IMR-90 (cell line): Measurements from ENCODE around the gene CTNNA1. TPM values are rescaled to one million over a fixed set of nuclear protein-coding genes. Genes with fewer than 3 reads are reported as not detected.

Experiments used
- ATAC-seq: fragments of 200-7000 bp; cut with Tn5 transposase; 2 replicates; pipeline ENCODE4 v1.9.1; 2020; ENCODE audit warnings: low read depth, mild to moderate bottlenecking, moderate library complexity
- BruUV-seq: library from RNA; stranded (reverse); fragments of 400-500 nt; replicated peaks from 2 replicates; lab custom pipeline; 2021; lab: Mats Ljungman, UMichigan
- CTCF ChIA-PET: fragments of 300-600 bp; formaldehyde crosslinking; extraction: SDS; loops from one replicate; lab custom pipeline; 2021; ENCODE audit warnings: antibody characterized with exemption; lab: Yijun Ruan, JAX
- POLR2A ChIA-PET: fragments of 300-600 bp; sonication (Branson Sonifier 250); formaldehyde crosslinking; loops from one replicate; lab custom pipeline; 2022; ENCODE audit warnings: antibody characterized with exemption; ENCODE audit not compliant: unreplicated experiment; lab: Charles Lee
- DNase-seq: peaks from one replicate; pipeline ENCODE4 v3.0.0; 2013
- H2AFZ ChIP-seq: replicated peaks from 2 replicates; pipeline ENCODE3; 2013; ENCODE audit warnings: low read length, mild to moderate bottlenecking; ENCODE audit not compliant: poor library complexity
- H2AK5ac ChIP-seq: 2 replicates; pipeline ENCODE4 v1.6.1; 2013; ENCODE audit warnings: low read depth, low read length, inconsistent platforms
- H2AK9ac ChIP-seq: replicated peaks from 2 replicates; pipeline ENCODE3; 2013; ENCODE audit warnings: mild to moderate bottlenecking, low read depth, low read length, moderate library complexity; ENCODE audit not compliant: poor library complexity
- H2BK120ac ChIP-seq: 2 replicates; pipeline ENCODE4 v1.6.1; 2013; ENCODE audit warnings: low read depth, low read length, inconsistent platforms
- H2BK15ac ChIP-seq: 3 replicates; pipeline ENCODE4 v1.6.1; 2013; ENCODE audit warnings: low read depth, low read length, inconsistent platforms
- H2BK20ac ChIP-seq: 2 replicates; pipeline ENCODE4 v1.6.1; 2013; ENCODE audit warnings: low read depth, mild to moderate bottlenecking, inconsistent platforms, low read length, moderate library complexity
- H2BK5ac ChIP-seq: 2 replicates; pipeline ENCODE4 v1.6.1; 2013; ENCODE audit warnings: mild to moderate bottlenecking, low read depth, low read length, inconsistent platforms; ENCODE audit not compliant: poor library complexity, severe bottlenecking
- H3K14ac ChIP-seq: replicated peaks from 2 replicates; pipeline ENCODE4 v1.6.1; 2013; ENCODE audit warnings: low read depth, low read length, inconsistent platforms
- H3K18ac ChIP-seq: 2 replicates; pipeline ENCODE4 v1.6.1; 2013; ENCODE audit warnings: low read depth, low read length, control low read depth
- H3K23ac ChIP-seq: 2 replicates; pipeline ENCODE4 v1.6.1; 2013; ENCODE audit warnings: low read depth, low read length, inconsistent platforms
- H3K27ac ChIP-seq: 2 replicates; pipeline ENCODE4 v1.5.1; 2013; ENCODE audit warnings: mild to moderate bottlenecking, control low read depth, low read length; ENCODE audit not compliant: insufficient read depth
- H3K27me3 ChIP-seq: 2 replicates; pipeline ENCODE4 v1.6.1; 2013; ENCODE audit warnings: low read length; ENCODE audit not compliant: control insufficient read depth, insufficient read depth
- H3K36me3 ChIP-seq: 2 replicates; pipeline ENCODE4 v1.6.1; 2013; ENCODE audit warnings: low read length, mixed read lengths; ENCODE audit not compliant: control insufficient read depth, insufficient read depth
- H3K4ac ChIP-seq: 2 replicates; pipeline ENCODE4 v1.6.1; 2013; ENCODE audit warnings: low read depth, low read length, inconsistent platforms
- H3K4me1 ChIP-seq: 2 replicates; pipeline ENCODE4 v1.6.1; 2013; ENCODE audit warnings: low read length, mixed read lengths; ENCODE audit not compliant: control insufficient read depth, insufficient read depth
- H3K4me2 ChIP-seq: 2 replicates; pipeline ENCODE4 v1.6.1; 2013; ENCODE audit warnings: low read depth, mild to moderate bottlenecking, control low read depth, low read length, moderate library complexity
- H3K4me3 ChIP-seq: 2 replicates; pipeline ENCODE4 v1.5.1; 2013; ENCODE audit warnings: low read depth, mild to moderate bottlenecking, control low read depth, low read length, moderate library complexity; ENCODE audit not compliant: insufficient read depth
- H3K56ac ChIP-seq: 2 replicates; pipeline ENCODE4 v1.6.1; 2013; ENCODE audit warnings: low read length, inconsistent platforms; ENCODE audit not compliant: insufficient read depth; ENCODE audit errors: extremely low read depth
- H3K79me1 ChIP-seq, 2 experiments: 2 replicates each; pipeline ENCODE4 v1.6.1; 2013; ENCODE audit warnings: low read length in 2 of 2, inconsistent platforms in 1 of 2, low read depth in 1 of 2
- H3K9ac ChIP-seq: 2 replicates; pipeline ENCODE4 v1.6.1; 2013; ENCODE audit warnings: low read depth, low read length, control low read depth
- H3K9me1 ChIP-seq: 2 replicates; pipeline ENCODE4 v1.6.1; 2013; ENCODE audit warnings: low read length, inconsistent platforms; ENCODE audit not compliant: insufficient read depth
- H3K9me3 ChIP-seq: 2 replicates; pipeline ENCODE4 v1.6.1; 2013; ENCODE audit warnings: low read length; ENCODE audit not compliant: control insufficient read depth, insufficient read depth
- H4K20me1 ChIP-seq: 2 replicates; pipeline ENCODE4 v1.6.1; 2013; ENCODE audit warnings: low read length, inconsistent platforms; ENCODE audit not compliant: insufficient read depth
- H4K5ac ChIP-seq: 2 replicates; pipeline ENCODE4 v1.6.1; 2013; ENCODE audit warnings: mild to moderate bottlenecking, low read depth, low read length, control low read depth
- H4K8ac ChIP-seq, 2 experiments: 2 replicates each; pipeline ENCODE4 v1.6.1; 2013; ENCODE audit warnings: low read depth in 2 of 2, low read length in 2 of 2, control low read depth in 1 of 2, inconsistent platforms in 1 of 2
- H4K91ac ChIP-seq: 2 replicates; pipeline ENCODE4 v1.6.1; 2013; ENCODE audit warnings: low read depth, low read length, inconsistent platforms; ENCODE audit not compliant: insufficient read depth
- BHLHE40 ChIP-seq: fragments of 150-350 bp; IDR thresholded peaks from 2 replicates; pipeline ENCODE4 v1.6.1; 2016; ENCODE audit warnings: mild to moderate bottlenecking, low read depth, low read length
- CEBPB ChIP-seq: IDR thresholded peaks from 2 replicates; pipeline ENCODE4 v1.6.1; 2012; ENCODE audit warnings: low read depth, low read length, improper control_type of control experiment
- CHD1 ChIP-seq: IDR thresholded peaks from 2 replicates; pipeline ENCODE4 v1.6.1; 2012; ENCODE audit warnings: low read depth, low read length, improper control_type of control experiment
- CTCF ChIP-seq: conservative IDR thresholded peaks from 2 replicates; pipeline ENCODE4 v1.5.1; 2012; ENCODE audit warnings: mild to moderate bottlenecking, low read depth, low read length, improper control_type of control experiment
- ELK1 ChIP-seq: fragments of 150-350 bp; IDR thresholded peaks from 2 replicates; pipeline ENCODE4 v1.6.1; 2016; ENCODE audit warnings: low read depth, mild to moderate bottlenecking, low read length, moderate library complexity, borderline replicate concordance
- FOS ChIP-seq: fragments of 150-350 bp; IDR thresholded peaks from 2 replicates; pipeline ENCODE4 v1.6.1; 2016; ENCODE audit warnings: low read depth, low read length
- MAFK ChIP-seq: IDR thresholded peaks from 2 replicates; pipeline ENCODE4 v1.6.1; 2012; ENCODE audit warnings: low read depth, low read length, improper control_type of control experiment
- MAZ ChIP-seq: IDR thresholded peaks from 2 replicates; pipeline ENCODE4 v1.6.1; 2012; ENCODE audit warnings: low read depth, mild to moderate bottlenecking, low read length, improper control_type of control experiment, moderate library complexity, borderline replicate concordance
- MXI1 ChIP-seq: IDR thresholded peaks from 2 replicates; pipeline ENCODE4 v1.6.1; 2012; ENCODE audit warnings: low read depth, mild to moderate bottlenecking, low read length, moderate library complexity, borderline replicate concordance
- NFE2L2 ChIP-seq: fragments of 150-350 bp; IDR thresholded peaks from 2 replicates; pipeline ENCODE4 v1.6.1; 2016; ENCODE audit warnings: low read depth, mild to moderate bottlenecking, low read length
- POLR2A ChIP-seq: IDR thresholded peaks from 2 replicates; pipeline ENCODE4 v1.6.1; 2012; ENCODE audit warnings: mild to moderate bottlenecking, low read depth, low read length
- RAD21 ChIP-seq: IDR thresholded peaks from 2 replicates; pipeline ENCODE4 v1.6.1; 2012; ENCODE audit warnings: low read length, improper control_type of control experiment
- RCOR1 ChIP-seq: IDR thresholded peaks from 2 replicates; pipeline ENCODE4 v1.6.1; 2012; ENCODE audit warnings: mild to moderate bottlenecking, low read length, improper control_type of control experiment; ENCODE audit not compliant: insufficient replicate concordance
- RFX5 ChIP-seq: IDR thresholded peaks from 2 replicates; pipeline ENCODE4 v1.8.0; 2012; ENCODE audit warnings: low read depth, mild to moderate bottlenecking, low read length, moderate library complexity
- SMC3 ChIP-seq: fragments of 150-350 bp; IDR thresholded peaks from 2 replicates; pipeline ENCODE4 v1.6.1; 2016; ENCODE audit warnings: low read depth, mild to moderate bottlenecking, antibody characterized with exemption, low read length, moderate library complexity
- USF2 ChIP-seq: fragments of 150-350 bp; IDR thresholded peaks from 2 replicates; pipeline ENCODE4 v1.6.1; 2017; ENCODE audit warnings: mild to moderate bottlenecking, antibody characterized with exemption, low read length, low read depth
- dilution Hi-C: fragments of 300-500 bp; cut with HindIII; formaldehyde crosslinking; loops from one replicate; pipeline ENCODE4 v1.14.3; 2018; ENCODE audit warnings: low sequenced_read_pairs; ENCODE audit not compliant: unreplicated experiment
- in situ Hi-C: fragments of 300-500 bp; cut with MboI; formaldehyde crosslinking; loops from 3 replicates; pipeline ENCODE4 v1.14.3; 2019; ENCODE audit warnings: low sequenced_read_pairs, inconsistent platforms, mixed read lengths
- intact Hi-C: fragments of 100-400 bp; cut with micrococcal nuclease; formaldehyde crosslinking; loops from 2 replicates; pipeline ENCODE4 v1.10.0; 2022
- polyA plus RNA-seq, 3 experiments: library from polyadenylated mRNA; depleted of rRNA; stranded (reverse); fragments of >200 nt; gene quantifications; 2 replicates each; pipeline ENCODE4 v1.2.3, GENCODE V29; 2012; ENCODE audit warnings: low replicate concordance in 1 of 3
- total RNA-seq: library from RNA; depleted of rRNA; stranded (reverse); fragments of >200 nt; gene quantifications from 2 replicates; pipeline ENCODE4 v1.2.3, GENCODE V29; 2012

CTNNA1 gene
- total and polyA plus RNA-seq, 2 of the 4 experiments (the other 2 are of a cell fraction): 220 to 471 TPM

- Histone ChIP-seq H3K4me3 (no peak overlapping the region), H2AK9ac (no peak overlapping the region), H4K8ac (no peak overlapping the region), H3K56ac (no peak overlapping the region), H3K79me1 (peaks cover 26 to 47% of the 10 kb centered on the region in 2 experiments), H2AFZ (no peak overlapping the region), H3K4me2 (no peak overlapping the region), H3K14ac (no peak overlapping the region), H3K9me3 (peaks cover 4% of the 10 kb centered on the region), H3K27me3 (no peaks in the 10 kb centered on the region), H3K36me3 (peaks cover 35% of the 10 kb centered on the region), H4K20me1 (peaks cover 9% of the 10 kb centered on the region), H2AK5ac (no peak overlapping the region), H3K9ac (no peak overlapping the region), H2BK15ac (no peak overlapping the region), H3K9me1 (peaks cover 6% of the 10 kb centered on the region; the same call in 1 of the 2 replicates), H3K23ac (no peak overlapping the region), H3K4ac (no peak overlapping the region), H2BK120ac (no peak overlapping the region), H4K91ac (no peak overlapping the region), H4K5ac (no peak overlapping the region), H3K18ac (peak overlapping the region; percentile 34; the same call in 1 of the 2 replicates), H2BK5ac (no peak overlapping the region), H2BK20ac (no peak overlapping the region), H3K4me1 (peaks cover 2% of the 10 kb centered on the region; the same call in 1 of the 2 replicates), H3K27ac (no peak overlapping the region; the same call in 1 of the 2 replicates)
- ChIA-PET CTCF (interaction anchor here (1.1 kb wide), 1 partner anchor 65 kb away, joined by 3 read pairs; no protein-coding TSS in a partner anchor), POLR2A (no interaction called here)
- in situ Hi-C loops (no loop called here), intact Hi-C loops (no loop called here), dilution Hi-C loops (no loop called here)
- DNase-seq: peak; percentile 20
- peak; percentile 81 for ATAC-seq
- TF ChIP-seq FOS (no peak), CTCF (no peak), MXI1 (no peak), MAZ (no peak), RCOR1 (no peak), USF2 (no peak), MAFK (no peak), RFX5 (no peak), NFE2L2 (no peak), RAD21 (no peak), CEBPB (no peak), CHD1 (no peak), ELK1 (no peak), SMC3 (no peak), POLR2A (no peak), BHLHE40 (no peak)
- BruUV-seq: no TSS peak
Measured at GRCh38 chr5:138890644-138891043, 137.4 kb downstream of the CTNNA1 start.
